B cell (primary cell): ENCODE measurements around the gene HOXD9. TPM values are rescaled to one million over a fixed set of nuclear protein-coding genes. Genes with fewer than 3 reads are reported as not detected.
A peak's percentile ranks its signal among the peaks of the same experiment; 100 is the strongest.

ENCODE experiments used
- ATAC-seq: fragments of 200-7000 bp; cut with Tn5 transposase; one replicate; pipeline ENCODE4 v1.10.0; 2021; ENCODE audit warnings: low read depth, mild to moderate bottlenecking, moderate number of reproducible peaks, moderate library complexity
- CTCF ChIA-PET: fragments of 350-600 bp; sonication (Branson Sonifier 250); formaldehyde crosslinking; loops from one replicate; lab custom pipeline; 2021; ENCODE audit warnings: antibody characterized with exemption, inconsistent platforms; lab: Charles Lee
- POLR2A ChIA-PET: fragments of 350-600 bp; sonication (Branson Sonifier 250); formaldehyde crosslinking; loops from one replicate; lab custom pipeline; 2021; ENCODE audit warnings: antibody characterized with exemption; lab: Charles Lee
- DNase-seq: peaks from one replicate; pipeline ENCODE4 v3.0.0; 2013
- H2AFZ ChIP-seq: 2 replicates; pipeline ENCODE4 v1.6.1; 2012; ENCODE audit warnings: mild to moderate bottlenecking, low read depth, low read length; ENCODE audit not compliant: insufficient read depth, poor library complexity, severe bottlenecking
- H3K27ac ChIP-seq, 2 donors: 1 replicate in 1 of 2; 2 replicates in 1 of 2; pipeline ENCODE4 v1.5.1; 2012 to 2013; ENCODE audit warnings: low read length in 2 of 2, mild to moderate bottlenecking in 2 of 2, moderate library complexity in 1 of 2
- H3K27me3 ChIP-seq, 4 experiments: fragments of 200-600 bp in 1 of 4; sonication (generic) in 1 of 4; replicated peaks in 1 of 4; 1 replicate in 2 of 4; 2 replicates in 2 of 4; pipeline versions ENCODE4 v1.6.1 to v1.7.0; 2013 to 2016; ENCODE audit warnings: low read length in 3 of 4, mild to moderate bottlenecking in 2 of 4, mixed read lengths in 1 of 4, moderate library complexity in 1 of 4; ENCODE audit not compliant: insufficient read depth in 4 of 4, control insufficient read depth in 3 of 4; ENCODE audit errors: control extremely low read depth in 1 of 4
- H3K36me3 ChIP-seq, 2 experiments: replicated peaks in 1 of 2; 1 replicate in 1 of 2; 2 replicates in 1 of 2; pipeline versions ENCODE4 v1.6.1 to v1.7.1; 2013; ENCODE audit warnings: low read length in 1 of 2; ENCODE audit not compliant: insufficient read depth in 2 of 2, control insufficient read depth in 1 of 2; ENCODE audit errors: control extremely low read depth in 1 of 2, extremely low read depth in 1 of 2
- H3K4me1 ChIP-seq, 2 donors: fragments of 200-600 bp in 1 of 2; sonication (generic) in 1 of 2; 1 replicate in 1 of 2; 2 replicates in 1 of 2; pipeline versions ENCODE4 v1.5.1 to v1.6.1; 2013 to 2017; ENCODE audit warnings: low read length in 2 of 2; ENCODE audit not compliant: control insufficient read depth in 2 of 2, insufficient read depth in 2 of 2
- H3K4me2 ChIP-seq: replicated peaks from 2 replicates; pipeline ENCODE3; 2012; ENCODE audit warnings: mild to moderate bottlenecking, low read depth, low read length; ENCODE audit not compliant: poor library complexity, severe bottlenecking
- H3K4me3 ChIP-seq, 5 experiments: fragments of 200-600 bp in 1 of 5; sonication (generic) in 1 of 5; 1 replicate in 3 of 5; 2 replicates in 2 of 5; pipeline versions ENCODE4 v1.5.1 to v1.7.0; 2011 to 2016; ENCODE audit warnings: low read length in 4 of 5, mild to moderate bottlenecking in 4 of 5, low read depth in 2 of 5, control low read depth in 1 of 5, moderate library complexity in 1 of 5; ENCODE audit not compliant: insufficient read depth in 1 of 5; ENCODE audit errors: control extremely low read depth in 1 of 5, extremely low read depth in 1 of 5
- H3K79me2 ChIP-seq: fragments of 200-600 bp; sonication (generic); one replicate; pipeline ENCODE4 v1.6.0; 2016; ENCODE audit warnings: low read length; ENCODE audit not compliant: control insufficient read depth, insufficient read depth
- H3K9ac ChIP-seq: fragments of 200-600 bp; sonication (generic); 2 replicates; pipeline ENCODE4 v1.6.1; 2017; ENCODE audit warnings: mild to moderate bottlenecking, low read length, moderate library complexity
- H3K9me3 ChIP-seq, 3 donors: one replicate each; pipeline versions ENCODE4 v1.6.1 to v1.7.1; 2013; ENCODE audit warnings: low read length in 2 of 3; ENCODE audit not compliant: control insufficient read depth in 2 of 3, insufficient read depth in 1 of 3; ENCODE audit errors: control extremely low read depth in 1 of 3
- H4K20me1 ChIP-seq: 2 replicates; pipeline ENCODE4 v1.6.0; 2012; ENCODE audit warnings: mild to moderate bottlenecking, low read length; ENCODE audit not compliant: insufficient read depth, control insufficient read depth, poor library complexity, severe bottlenecking
- H3K27ac Mint-ChIP-seq: one replicate; pipeline ENCODE4 v1.8.0; 2021; ENCODE audit warnings: mixed read lengths
- H3K27me3 Mint-ChIP-seq: one replicate; pipeline ENCODE4 v1.8.0; 2021; ENCODE audit warnings: mixed read lengths
- H3K4me1 Mint-ChIP-seq: one replicate; pipeline ENCODE4 v1.8.0; 2021; ENCODE audit warnings: mixed read lengths
- H3K4me3 Mint-ChIP-seq: one replicate; pipeline ENCODE4 v1.8.0; 2021; ENCODE audit warnings: mixed read lengths
- H3K9me3 Mint-ChIP-seq: one replicate; pipeline ENCODE4 v1.8.0; 2022; ENCODE audit warnings: mixed read lengths; ENCODE audit not compliant: insufficient read depth
- EZH2 ChIP-seq: IDR thresholded peaks from 2 replicates; pipeline ENCODE4 v1.6.1; 2012; ENCODE audit warnings: borderline replicate concordance, low read depth, mild to moderate bottlenecking, moderate library complexity, low read length; ENCODE audit not compliant: insufficient read depth, poor library complexity, severe bottlenecking
- WGBS: methylation state at CpG from one replicate; pipeline ENCODE4 v1.1.5; 2013; ENCODE audit warnings: missing lambda C conversion rate; ENCODE audit not compliant: insufficient coverage; 5-methylcytosine and 5-hydroxymethylcytosine counted together
- intact Hi-C: fragments of 100-400 bp; cut with micrococcal nuclease; formaldehyde crosslinking; loops from one replicate; pipeline ENCODE4 v1.10.0; 2022
- polyA plus RNA-seq: library from polyadenylated mRNA; depleted of rRNA; stranded (reverse); fragments of >200 nt; gene quantifications from 2 replicates; pipeline ENCODE4 v1.2.3, GENCODE V29; 2012
- total RNA-seq, 2 donors: library from RNA; stranded (reverse); fragments of 120-200 nt in 1 of 2; gene quantifications; 1 replicate in 1 of 2; 2 replicates in 1 of 2; pipeline versions ENCODE4 v1.2.3 to v1.2.4, GENCODE V29; 2013 to 2022
- TF ChIP-seq, protein P1 (sequence below): fragments of 200-600 bp; IDR thresholded peaks from one replicate; pipeline ENCODE4 v1.8.0; 2022; ENCODE audit warnings: antibody characterized with exemption, mild to moderate bottlenecking

HOXD9 gene
- total and polyA plus RNA-seq, 2 donors (not counting 1 experiment from before 2014, with no cell fraction given) = not detected

DNA sequence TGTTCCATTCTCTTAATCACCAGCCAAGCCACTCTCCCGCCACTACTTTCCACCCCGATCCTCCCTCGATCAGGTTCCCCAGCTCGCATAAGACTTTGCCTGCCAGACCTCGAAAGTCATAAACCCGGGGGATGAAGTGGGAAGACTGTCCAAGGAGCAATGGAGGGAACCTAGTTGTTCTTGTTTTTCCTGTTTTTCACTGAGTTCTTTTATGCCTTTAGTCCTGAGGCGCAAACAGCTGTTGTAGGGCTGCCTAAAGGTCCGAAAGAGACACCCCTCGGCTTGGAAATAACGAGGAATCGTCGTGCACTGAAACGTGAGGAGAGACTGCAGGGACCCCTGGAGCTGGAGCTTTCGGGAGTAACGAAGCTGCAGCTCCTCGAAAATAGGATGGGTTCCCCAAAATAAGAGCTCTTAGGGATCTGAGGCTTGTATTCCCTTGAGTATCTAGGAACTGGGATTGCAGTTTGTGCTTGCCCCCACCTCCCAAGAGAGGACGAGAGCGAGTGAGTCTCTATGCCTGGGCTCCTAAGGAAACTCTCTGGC is 24.6 kb upstream of the HOXD9 start:
- Histone ChIP-seq H3K79me2 (no peaks in the 10 kb centered on the region), H3K4me1 (peaks cover 24 to 38% of the 10 kb centered on the region in 2 donors), H3K36me3 (no peaks in the 10 kb centered on the region), H3K9me3 (peaks cover 0 to 47% (median 6%) of the 10 kb centered on the region in 3 donors), H3K4me2 (peak overlapping the region; percentile 69), H3K4me3 (peak overlapping the region in 1 of 5 experiments; percentile 17), H3K9ac (peak overlapping the region; percentile 9), H3K27me3 (peaks cover 0 to 96% (median 80%) of the 10 kb centered on the region in 4 experiments), H4K20me1 (no peaks in the 10 kb centered on the region), H3K27ac (no peak overlapping the region), H2AFZ (no peak overlapping the region)
- Mint-ChIP-seq H3K27ac (peak overlapping the region; percentile 6), H3K4me3 (peak overlapping the region; percentile 75), H3K9me3 (no peaks in the 10 kb centered on the region), H3K4me1 (peaks cover 24% of the 10 kb centered on the region), H3K27me3 (peaks cover 81% of the 10 kb centered on the region)
- CTCF ChIA-PET = interaction anchor here (0.9 to 4.7 kb wide), 12 partner anchors 12 to 1402 kb away, joined by 3 to 72 read pairs (median 4); partner anchors contain the start of genes EVX2 and HOXD3
- intact Hi-C loops = loop anchor here (10.0 kb wide), 1 partner anchor 1763 kb away; the partner anchor contains the start of gene SP9
- 10% methylated on average over 15 of the region's 18 CpGs for WGBS
- no peak for ATAC-seq
- no peak for TF ChIP-seq EZH2
- TF ChIP-seq, protein P1, sequence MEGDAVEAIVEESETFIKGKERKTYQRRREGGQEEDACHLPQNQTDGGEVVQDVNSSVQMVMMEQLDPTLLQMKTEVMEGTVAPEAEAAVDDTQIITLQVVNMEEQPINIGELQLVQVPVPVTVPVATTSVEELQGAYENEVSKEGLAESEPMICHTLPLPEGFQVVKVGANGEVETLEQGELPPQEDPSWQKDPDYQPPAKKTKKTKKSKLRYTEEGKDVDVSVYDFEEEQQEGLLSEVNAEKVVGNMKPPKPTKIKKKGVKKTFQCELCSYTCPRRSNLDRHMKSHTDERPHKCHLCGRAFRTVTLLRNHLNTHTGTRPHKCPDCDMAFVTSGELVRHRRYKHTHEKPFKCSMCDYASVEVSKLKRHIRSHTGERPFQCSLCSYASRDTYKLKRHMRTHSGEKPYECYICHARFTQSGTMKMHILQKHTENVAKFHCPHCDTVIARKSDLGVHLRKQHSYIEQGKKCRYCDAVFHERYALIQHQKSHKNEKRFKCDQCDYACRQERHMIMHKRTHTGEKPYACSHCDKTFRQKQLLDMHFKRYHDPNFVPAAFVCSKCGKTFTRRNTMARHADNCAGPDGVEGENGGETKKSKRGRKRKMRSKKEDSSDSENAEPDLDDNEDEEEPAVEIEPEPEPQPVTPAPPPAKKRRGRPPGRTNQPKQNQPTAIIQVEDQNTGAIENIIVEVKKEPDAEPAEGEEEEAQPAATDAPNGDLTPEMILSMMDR = no peak
- POLR2A ChIA-PET = no interaction called here
- DNase-seq = no peak
